Bone marrow (tissue), 2 donors: ENCODE results near the gene KRT32.
"Not testable (repeated sequence)": the region's sequence is repeated elsewhere in the genome, so short reads cannot be mapped to it uniquely, and the experiment has no call there.

Source experiments
- DNase-seq, 2 donors: peaks; one replicate each; lab custom pipeline; 2025; lab: John Stamatoyannopoulos, UW

KRT32 gene

DNA sequence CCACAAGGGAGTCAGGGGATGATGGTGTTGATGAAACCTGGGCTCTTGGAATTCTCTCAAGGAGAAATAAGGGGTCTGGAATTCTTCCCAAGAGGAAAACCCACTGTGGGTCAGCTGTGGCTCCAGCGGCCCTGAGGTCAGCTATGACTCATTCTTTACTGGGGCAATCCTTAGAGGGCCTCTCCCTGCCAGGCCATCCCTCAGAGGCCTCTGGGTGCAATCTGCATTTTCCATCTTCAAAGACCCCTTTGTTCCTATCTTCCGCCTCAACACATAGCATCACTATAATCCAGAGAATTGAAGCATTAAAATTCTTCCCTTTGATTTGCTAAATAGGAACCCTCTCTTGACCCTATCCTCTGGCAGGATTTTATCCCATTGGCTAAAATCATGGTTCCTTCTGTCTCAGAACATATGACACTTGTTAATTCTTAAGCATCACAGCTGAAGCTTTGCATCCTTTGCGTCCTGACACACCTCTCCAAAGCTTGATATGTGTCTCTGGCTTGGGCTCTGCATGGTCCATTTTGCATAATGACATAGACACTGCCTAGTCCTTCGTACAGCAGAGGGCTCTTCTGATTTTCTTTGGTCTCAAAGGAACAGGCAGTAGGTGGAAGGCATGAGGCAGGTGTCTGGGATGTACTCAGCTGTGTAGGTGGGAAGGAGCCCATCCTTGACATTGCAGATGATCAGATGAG lies 38.4 kb downstream of the KRT32 start:
- no peak for DNase-seq

DNA sequence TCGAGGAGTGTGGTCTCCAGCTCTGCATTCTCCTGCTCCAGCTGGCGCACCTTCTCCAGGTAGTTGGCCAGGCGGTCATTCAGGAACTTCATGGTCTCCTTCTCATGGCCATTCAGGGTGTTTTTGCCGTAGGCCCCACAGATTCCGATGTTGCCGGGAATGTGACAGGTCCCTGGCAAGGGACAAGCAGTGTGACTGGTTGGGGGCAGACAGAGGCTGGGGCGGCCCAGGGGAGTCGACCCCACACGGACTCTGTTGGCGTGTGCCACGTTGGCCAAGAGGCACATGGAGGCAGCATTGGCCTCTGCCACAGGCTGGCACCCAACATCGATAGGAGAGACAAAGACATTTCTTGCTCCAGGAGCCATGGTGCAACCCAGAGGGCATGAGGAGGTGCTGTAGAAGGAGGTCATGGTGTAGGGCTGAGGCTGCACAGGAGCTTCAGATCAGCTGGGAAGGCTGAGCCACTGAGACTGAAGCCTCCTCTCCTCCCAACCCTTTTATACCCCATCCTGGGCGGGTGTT lies 43.0 kb downstream of the KRT32 start, which contains the start of gene KRT37:
KRT37 (minus strand) TSS at position 475 of the 525 bp plus-strand sequence; CDS start at position 413, 62 bp downstream.
- DNase-seq: no peak

DNA sequence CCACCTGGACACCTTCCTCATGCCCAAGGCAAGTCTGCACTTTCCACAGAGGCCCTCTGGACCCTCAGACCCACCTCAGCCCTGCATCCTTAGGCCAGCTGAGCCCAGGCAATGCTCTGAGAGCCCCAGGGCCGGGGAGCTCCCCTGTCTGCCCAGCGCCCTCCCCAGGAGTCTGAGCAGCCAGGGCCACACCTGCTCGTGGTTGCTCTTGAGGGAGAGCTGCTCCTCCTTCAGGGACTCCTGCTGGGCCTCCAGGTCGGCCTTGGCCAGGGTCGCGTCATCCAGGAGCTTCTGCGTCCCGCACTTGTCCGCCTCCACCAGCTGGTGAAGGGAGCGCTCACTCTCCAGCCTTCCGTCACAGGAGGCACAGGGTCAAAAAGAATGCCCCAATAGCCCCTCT lies 44.6 kb downstream of the KRT32 start:
- DNase-seq: not testable (repeated sequence)

DNA sequence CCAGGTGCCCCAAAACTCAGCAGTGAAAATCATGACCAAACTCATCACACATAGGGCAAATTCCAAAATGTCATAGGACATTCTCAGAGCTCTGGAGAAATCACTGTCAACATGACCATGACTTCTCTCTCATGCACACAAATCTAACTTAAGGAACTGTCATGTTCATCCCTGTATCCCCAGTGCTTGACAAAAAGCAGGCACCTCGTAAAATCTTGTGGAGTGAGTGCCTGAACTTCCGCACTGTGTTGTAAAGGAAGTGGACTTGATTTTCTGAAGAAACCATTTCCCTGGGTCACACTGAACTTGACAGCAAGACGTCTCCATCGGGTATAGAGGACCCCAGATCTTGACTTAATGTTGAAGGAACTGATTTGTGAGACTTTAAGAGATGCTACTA lies 45.6 kb downstream of the KRT32 start:
- DNase-seq: no peak

DNA sequence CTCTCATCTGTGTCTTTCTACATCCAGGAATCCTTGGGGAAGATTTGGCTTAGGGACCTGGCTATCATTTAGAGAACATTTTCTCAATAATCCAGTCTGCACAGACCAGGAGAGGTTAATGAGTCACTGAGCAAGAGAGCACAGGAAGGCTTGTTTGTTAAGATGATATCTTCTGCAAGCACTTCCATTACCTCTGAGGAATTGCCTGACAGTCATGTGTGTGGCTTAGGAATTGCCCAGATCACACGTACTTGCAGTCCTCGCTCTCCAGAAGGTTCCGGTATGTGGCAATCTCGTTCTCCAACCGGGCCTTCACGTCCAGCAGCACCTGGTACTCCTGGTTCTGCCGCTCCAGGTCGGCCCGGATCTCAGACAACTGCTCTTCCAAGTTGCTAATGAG lies 46.1 kb downstream of the KRT32 start:
- DNase-seq: no peak

DNA sequence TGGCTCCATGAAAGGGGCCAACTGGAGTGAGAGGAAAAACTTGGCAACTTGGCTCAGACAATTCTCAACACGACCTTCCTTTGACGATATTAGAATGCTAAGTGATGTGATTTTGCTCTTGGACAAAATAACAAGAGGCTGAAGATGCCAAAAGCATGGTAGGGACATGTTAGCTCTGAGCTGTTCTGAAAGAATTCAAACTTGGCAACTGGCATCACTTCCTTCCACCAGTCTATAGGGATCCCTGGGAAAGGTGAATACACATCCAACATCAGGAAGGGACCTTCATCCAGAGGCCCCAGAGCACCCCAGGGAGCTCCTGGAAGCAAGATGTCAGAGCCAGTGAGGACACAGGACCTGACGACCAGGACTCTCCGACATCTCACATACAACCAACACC lies 47.1 kb downstream of the KRT32 start:
- no peak for DNase-seq

DNA sequence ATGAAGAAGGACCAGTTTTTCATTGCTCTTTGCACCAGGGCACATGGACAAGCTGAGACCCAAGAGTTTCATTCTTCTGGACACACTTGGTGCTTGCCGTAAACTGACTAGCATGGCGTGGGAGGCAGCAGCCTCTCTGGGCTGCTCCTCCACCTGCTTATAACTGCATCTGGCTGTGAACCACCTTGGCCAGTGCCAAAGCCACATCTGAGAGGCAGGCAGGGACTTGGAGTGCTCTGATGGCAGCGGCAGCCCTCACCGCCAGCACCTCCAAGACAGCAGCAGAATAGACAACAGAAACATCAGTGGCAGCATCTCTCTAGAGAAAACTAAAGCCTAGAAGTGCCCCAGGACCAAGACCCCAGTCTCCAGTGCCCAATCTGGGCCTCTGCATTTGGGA lies 47.5 kb downstream of the KRT32 start:
- no peak for DNase-seq

DNA sequence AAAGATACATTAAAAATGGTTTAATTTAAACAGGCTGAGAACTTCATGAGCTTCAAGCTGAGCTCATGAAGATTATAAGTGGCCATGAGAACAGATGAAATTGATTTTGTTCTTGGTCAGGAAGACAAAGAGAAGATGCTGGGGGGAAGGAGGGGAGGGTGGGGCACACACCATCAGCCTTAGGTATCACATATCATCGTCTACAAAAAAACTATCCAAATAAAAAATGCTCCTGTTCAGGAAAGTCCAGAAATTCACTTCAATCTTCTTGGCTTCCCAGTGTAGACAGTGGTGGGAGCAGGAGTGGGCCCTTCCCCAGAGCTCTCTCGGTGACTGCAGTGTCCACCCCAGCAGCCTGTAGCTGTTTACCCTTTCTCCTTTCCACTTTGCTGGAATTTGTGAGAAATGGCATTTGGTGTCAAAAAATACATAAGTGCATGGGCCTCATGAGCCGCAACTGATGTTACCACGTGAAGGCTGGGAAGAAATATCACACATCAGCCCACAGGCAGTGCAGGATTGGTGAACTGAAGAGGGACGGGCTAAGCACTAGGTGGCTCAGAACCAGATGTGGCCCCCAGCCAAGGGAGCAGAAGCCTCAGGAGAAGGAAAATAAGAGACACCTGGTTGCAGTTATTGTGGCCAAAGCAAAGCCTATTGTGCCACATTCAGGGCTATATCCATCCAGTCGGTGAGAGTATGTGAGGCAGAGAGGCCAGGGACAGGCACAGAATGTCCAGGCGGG lies 48.9 kb downstream of the KRT32 start:
- no peak for DNase-seq

DNA sequence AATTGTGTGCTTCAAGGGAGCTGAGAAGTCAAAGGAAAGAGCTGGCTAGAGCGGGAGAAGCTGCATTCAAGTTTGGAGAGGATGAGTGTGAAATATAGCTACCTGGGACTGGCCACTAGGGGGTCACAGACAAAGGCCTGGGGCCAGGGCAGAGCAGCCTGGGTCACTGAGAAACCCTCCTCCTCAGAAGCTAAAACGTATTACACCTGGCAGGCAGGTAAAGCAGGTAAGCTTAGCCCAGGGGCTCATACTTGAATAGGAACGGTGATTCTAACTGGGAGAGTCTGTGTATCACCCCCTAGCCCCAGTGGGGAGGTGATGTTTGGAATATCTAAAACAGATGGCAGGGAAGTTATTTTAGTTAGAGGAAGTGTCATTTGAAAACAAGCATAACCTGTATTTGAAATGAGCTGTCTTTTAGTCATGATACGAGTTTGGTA lies 49.6 kb downstream of the KRT32 start:
- DNase-seq: no peak

DNA sequence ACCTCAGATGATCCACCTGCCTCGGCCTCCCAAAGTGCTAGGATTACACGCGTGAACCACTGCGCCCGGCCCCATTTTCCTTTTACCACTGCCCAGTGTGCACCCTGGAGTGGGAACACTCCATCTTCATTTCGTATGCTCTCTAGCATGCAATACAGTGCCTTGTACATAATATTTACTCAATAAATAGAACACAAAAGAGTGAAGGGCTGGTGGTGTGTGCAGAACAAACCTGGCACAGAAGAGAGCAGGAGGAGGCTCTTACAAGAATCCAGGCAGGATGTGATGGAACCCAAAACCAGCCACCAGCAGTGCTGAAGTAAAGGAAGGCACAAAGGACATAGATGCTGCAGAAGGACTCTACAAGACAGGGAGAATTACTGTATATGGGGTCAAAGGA lies 50.1 kb downstream of the KRT32 start:
- no peak for DNase-seq

DNA sequence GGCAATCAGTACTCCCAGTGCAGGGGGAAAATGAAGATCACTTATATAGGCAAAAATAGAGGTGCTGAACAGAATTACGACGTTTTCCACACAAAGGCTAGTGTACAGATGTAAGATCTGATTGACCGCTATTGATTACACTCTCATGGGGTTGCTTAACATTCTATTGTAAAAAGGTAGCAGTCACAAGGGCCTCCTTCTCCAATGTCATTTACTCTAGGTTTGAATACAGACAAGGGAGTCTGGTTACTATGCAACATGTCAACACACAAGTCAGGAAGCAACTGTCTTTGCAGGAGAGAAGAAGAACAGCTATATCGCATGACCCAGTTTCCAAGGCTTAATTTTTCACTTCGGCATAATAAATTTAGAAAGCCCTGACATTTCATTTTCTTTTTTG lies 50.7 kb downstream of the KRT32 start:
- DNase-seq: no peak

DNA sequence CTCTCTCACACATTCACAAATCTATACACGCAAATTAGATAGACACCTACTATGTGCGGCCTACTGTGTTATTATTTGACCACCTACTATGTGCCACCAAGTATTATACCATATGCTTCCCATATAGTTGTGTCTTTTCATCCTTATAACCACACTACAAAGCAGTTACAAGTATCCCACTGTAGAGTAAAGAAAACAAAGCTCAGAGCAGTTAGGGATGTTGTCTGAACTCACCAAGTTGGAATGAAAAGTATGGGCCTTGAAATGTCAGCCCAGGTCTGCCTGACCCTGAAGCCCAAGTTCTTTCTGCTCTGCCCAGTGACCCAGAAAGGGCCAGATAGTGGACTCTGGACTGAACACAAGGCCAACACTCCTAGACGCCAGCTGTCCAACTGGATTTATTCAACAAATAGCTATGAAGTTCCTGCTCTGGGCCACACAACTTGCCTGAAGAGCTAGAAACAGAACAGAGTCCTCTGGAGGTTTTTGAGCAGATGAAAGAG lies 51.3 kb downstream of the KRT32 start:
- no peak for DNase-seq

DNA sequence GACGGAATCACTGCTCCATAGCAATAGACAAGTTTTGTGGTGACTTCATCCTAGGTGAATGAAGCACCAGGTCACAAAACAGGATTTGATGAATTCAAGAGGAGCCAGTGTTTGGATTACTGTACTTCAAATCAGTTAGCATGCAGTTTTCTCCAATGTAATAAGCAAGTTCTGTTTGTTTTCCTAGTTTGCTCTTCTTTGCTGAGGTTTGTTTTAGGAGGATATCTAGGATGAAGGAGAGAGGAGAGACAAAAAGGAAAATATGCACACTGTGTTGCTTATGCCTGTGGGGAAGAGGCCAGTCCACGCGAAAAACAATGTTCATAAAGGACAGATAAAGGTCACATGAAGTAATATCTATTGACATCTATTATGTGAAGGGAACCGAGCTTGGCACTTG lies 51.8 kb downstream of the KRT32 start:
- DNase-seq: no peak

DNA sequence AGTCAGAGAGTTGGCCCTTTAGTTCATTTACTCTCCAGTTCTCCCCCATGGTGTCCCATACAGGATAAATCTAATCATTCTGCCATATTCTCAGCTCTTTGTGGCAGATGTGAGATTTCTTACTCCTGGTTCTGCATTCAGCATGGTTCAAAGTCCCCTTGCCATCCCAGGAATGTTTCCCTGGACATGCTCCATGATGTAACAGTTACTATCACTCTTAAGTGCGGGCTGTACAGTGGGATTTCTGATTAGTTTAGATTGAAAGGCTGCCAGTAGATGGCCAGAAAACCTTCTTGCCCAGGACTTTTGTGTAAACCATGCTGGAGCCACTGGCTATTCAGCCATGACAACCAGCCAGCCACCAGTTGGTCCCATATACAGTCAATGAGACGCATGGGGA lies 53.2 kb downstream of the KRT32 start:
- DNase-seq: no peak

DNA sequence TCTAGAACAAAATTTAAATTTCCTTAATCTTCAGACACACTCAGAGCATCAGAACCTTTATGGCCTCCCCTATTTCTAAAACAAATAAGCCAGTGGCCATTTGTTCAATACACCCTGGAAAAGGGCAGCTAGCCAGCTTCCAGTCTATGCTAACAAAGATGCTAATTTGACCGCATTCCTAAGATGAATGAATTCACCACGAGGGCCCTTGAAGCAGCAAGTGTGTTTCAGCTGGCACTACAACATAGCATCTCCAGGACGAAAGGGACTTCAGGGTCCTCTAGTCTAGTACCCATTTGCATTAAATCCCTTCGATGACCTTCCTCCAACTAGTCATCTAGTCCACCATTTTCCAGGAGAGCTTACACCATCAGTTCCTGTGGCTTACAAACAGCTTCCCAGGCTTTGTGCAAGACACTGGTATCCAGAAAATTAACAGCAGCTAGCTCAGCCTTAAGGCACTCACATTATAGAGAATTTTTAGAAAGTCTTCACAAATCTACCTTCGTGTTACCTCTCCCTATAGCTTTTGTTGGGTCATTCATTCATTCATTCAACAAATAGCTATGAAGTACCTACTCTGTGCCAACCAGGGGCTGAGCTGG lies 53.7 kb downstream of the KRT32 start:
- no peak for DNase-seq

DNA sequence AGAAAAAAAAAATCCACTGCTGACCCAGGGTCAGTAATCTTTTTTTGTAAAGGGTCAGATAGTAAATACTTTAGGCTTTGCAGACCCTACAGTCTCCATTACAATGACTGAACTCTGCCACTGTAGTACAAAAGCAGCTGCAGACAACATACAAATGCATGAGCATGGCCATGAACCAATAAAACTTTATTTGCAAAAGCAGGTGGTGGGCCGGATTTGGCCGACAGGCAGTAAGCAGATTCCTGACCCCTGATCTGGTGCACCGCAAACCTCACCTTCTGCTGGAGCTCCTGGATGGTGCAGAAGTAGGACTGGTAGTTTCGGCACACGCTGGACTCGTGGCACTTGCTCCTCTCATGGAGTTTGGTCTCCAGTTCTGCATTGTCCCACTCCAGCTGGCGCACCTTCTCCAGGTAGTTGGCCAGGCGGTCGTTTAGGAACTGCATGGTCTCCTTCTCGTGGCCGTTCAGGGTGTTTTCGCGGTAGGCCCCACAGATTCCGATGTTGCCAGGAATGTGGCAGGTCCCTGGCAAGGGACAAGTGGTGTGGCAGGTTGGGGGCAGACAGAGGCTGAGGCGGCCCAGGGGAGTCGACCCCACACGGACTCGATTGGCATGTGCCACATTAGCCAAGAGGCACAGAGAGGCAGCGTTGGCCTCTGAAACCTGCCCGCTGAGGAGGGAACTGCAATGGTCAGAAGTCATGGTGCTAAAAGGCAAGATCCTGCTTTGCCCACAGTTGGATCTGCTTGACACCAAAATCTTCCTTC lies 55.9 kb downstream of the KRT32 start:
- no peak for DNase-seq
